GM21447 (cell line): ENCODE measurements around the gene NPR2.

ENCODE experiments used
- ATAC-seq: cut with Tn5 transposase; IDR thresholded peaks from one replicate; pipeline ENCODE4 v1.9.1; 2021; ENCODE audit not compliant: unreplicated experiment

The NPR2 gene

GRCh38 chr9:35829084-35829763, 37.8 kb downstream of the NPR2 start, which contains the start of gene TMEM8B:
Gene TMEM8B, plus strand, starts transcription at chr9:35829228. Its CDS starts 220 bp downstream, at chr9:35829448.
- ATAC-seq, result peak; percentile 76

GRCh38 chr9:35829764-35830096, 38.3 kb downstream of the NPR2 start:
- ATAC-seq, result no peak

GRCh38 chr9:35831040-35831439, 39.6 kb downstream of the NPR2 start:
- ATAC-seq, result no peak

GRCh38 chr9:35832814-35833213, 41.4 kb downstream of the NPR2 start:
- ATAC-seq, result no peak

- ATAC-seq, result no peak
These were observed 43.1 kb downstream of the NPR2 start for GRCh38 chr9:35834260-35835215.

- ATAC-seq, result no peak
These were observed 43.8 kb downstream of the NPR2 start for GRCh38 chr9:35835216-35835632.

GRCh38 chr9:35835766-35836165, 44.4 kb downstream of the NPR2 start:
- no peak for ATAC-seq

- ATAC-seq, result no peak
These were observed 45.2 kb downstream of the NPR2 start for GRCh38 chr9:35836595-35836994.

- no peak for ATAC-seq
These were observed 48.5 kb downstream of the NPR2 start for GRCh38 chr9:35839926-35840325.

- no peak for ATAC-seq
These were observed 49.7 kb downstream of the NPR2 start for GRCh38 chr9:35840881-35841644.

GRCh38 chr9:35841645-35841900, 50.2 kb downstream of the NPR2 start:
- no peak for ATAC-seq

- no peak for ATAC-seq
These were observed 50.8 kb downstream of the NPR2 start for GRCh38 chr9:35842020-35842745.

- peak; percentile 78 for ATAC-seq
These were observed 51.4 kb downstream of the NPR2 start for GRCh38 chr9:35842795-35843194.

GRCh38 chr9:35844628-35845270, 53.4 kb downstream of the NPR2 start:
- ATAC-seq, result no peak

GRCh38 chr9:35845824-35846771, 54.7 kb downstream of the NPR2 start:
- no peak for ATAC-seq

GRCh38 chr9:35847792-35848572, 56.6 kb downstream of the NPR2 start:
- peak; percentile 91 for ATAC-seq

GRCh38 chr9:35852267-35852815, 61.0 kb downstream of the NPR2 start:
- no peak for ATAC-seq
